Calu3 (cell line): ENCODE results near the gene MTNR1A. TPM values are rescaled to one million over a fixed set of nuclear protein-coding genes. Genes with fewer than 3 reads are reported as not detected.

Experiments
- BruUV-seq: library from RNA; stranded (reverse); fragments of 400-500 nt; replicated peaks from 2 replicates; lab custom pipeline; 2021; lab: Mats Ljungman, UMichigan
- CTCF ChIA-PET: fragments of 300-600 bp; sonication (Branson Sonifier 250); formaldehyde crosslinking; loops from one replicate; lab custom pipeline; 2022; ENCODE audit warnings: antibody characterized with exemption; lab: Charles Lee
- DNase-seq: peaks from one replicate; pipeline ENCODE4 v3.0.0; 2022
- H3K27ac Mint-ChIP-seq: one replicate; pipeline ENCODE4 v1.8.0; 2022; ENCODE audit warnings: mixed read lengths; ENCODE audit not compliant: unreplicated experiment
- H3K27me3 Mint-ChIP-seq: one replicate; pipeline ENCODE4 v1.8.0; 2022; ENCODE audit warnings: mixed read lengths; ENCODE audit not compliant: unreplicated experiment
- H3K36me3 Mint-ChIP-seq: one replicate; pipeline ENCODE4 v1.8.0; 2022; ENCODE audit warnings: mild to moderate bottlenecking, moderate library complexity, mixed read lengths; ENCODE audit not compliant: insufficient read depth, unreplicated experiment
- H3K4me1 Mint-ChIP-seq: one replicate; pipeline ENCODE4 v1.8.0; 2022; ENCODE audit warnings: mild to moderate bottlenecking, low read depth, mixed read lengths; ENCODE audit not compliant: unreplicated experiment
- H3K4me3 Mint-ChIP-seq: one replicate; pipeline ENCODE4 v1.8.0; 2022; ENCODE audit warnings: mild to moderate bottlenecking, low read depth, moderate library complexity, mixed read lengths; ENCODE audit not compliant: unreplicated experiment
- H3K9me3 Mint-ChIP-seq: one replicate; pipeline ENCODE4 v1.8.0; 2022; ENCODE audit warnings: low read depth, mixed read lengths; ENCODE audit not compliant: unreplicated experiment
- intact Hi-C: fragments of 100-400 bp; cut with micrococcal nuclease; formaldehyde crosslinking; loops from one replicate; pipeline ENCODE4 v1.10.0; 2022; ENCODE audit not compliant: unreplicated experiment
- total RNA-seq: library from RNA; stranded (reverse); gene quantifications from 2 replicates; pipeline ENCODE4 v1.2.3, GENCODE V29; 2022
- TF ChIP-seq, protein P1 (sequence below): fragments of 200-600 bp; IDR thresholded peaks from one replicate; pipeline ENCODE4 v1.8.0; 2022; ENCODE audit warnings: antibody characterized with exemption; ENCODE audit not compliant: unreplicated experiment

The MTNR1A gene
- total RNA-seq, 1 experiment from 2014 or later, result 2.9 TPM

DNA sequence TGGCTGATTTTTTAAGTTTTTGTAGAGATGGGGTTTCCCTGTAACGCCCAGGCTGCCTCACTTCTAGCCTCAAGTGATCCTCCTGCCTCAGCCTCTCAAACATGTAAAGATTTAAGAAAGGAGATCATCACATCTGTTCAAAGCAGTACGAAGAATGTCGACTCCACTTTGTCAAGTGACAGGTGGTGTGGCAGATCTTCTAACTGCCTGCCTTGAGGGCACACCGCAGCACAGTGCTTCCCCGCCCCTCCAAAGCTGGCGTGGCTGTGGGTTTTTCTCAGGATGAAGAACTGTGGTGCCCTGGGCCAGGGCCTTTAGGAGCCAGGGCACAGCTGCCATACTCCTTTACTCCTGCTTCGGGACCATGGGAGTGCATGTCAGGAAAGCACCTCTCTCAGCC, 43.3 kb upstream of the MTNR1A start:
- Mint-ChIP-seq H3K27me3 (no peaks in the 10 kb centered on the region), H3K9me3 (no peaks in the 10 kb centered on the region), H3K4me1 (no peaks in the 10 kb centered on the region), H3K36me3 (peaks cover 35% of the 10 kb centered on the region), H3K27ac (no peak overlapping the region), H3K4me3 (no peak overlapping the region)
- BruUV-seq, result no TSS peak
- TF ChIP-seq, protein P1, sequence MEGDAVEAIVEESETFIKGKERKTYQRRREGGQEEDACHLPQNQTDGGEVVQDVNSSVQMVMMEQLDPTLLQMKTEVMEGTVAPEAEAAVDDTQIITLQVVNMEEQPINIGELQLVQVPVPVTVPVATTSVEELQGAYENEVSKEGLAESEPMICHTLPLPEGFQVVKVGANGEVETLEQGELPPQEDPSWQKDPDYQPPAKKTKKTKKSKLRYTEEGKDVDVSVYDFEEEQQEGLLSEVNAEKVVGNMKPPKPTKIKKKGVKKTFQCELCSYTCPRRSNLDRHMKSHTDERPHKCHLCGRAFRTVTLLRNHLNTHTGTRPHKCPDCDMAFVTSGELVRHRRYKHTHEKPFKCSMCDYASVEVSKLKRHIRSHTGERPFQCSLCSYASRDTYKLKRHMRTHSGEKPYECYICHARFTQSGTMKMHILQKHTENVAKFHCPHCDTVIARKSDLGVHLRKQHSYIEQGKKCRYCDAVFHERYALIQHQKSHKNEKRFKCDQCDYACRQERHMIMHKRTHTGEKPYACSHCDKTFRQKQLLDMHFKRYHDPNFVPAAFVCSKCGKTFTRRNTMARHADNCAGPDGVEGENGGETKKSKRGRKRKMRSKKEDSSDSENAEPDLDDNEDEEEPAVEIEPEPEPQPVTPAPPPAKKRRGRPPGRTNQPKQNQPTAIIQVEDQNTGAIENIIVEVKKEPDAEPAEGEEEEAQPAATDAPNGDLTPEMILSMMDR, result no peak
- CTCF ChIA-PET, result no interaction called here
- intact Hi-C loops, result no loop called here
- no peak for DNase-seq

DNA sequence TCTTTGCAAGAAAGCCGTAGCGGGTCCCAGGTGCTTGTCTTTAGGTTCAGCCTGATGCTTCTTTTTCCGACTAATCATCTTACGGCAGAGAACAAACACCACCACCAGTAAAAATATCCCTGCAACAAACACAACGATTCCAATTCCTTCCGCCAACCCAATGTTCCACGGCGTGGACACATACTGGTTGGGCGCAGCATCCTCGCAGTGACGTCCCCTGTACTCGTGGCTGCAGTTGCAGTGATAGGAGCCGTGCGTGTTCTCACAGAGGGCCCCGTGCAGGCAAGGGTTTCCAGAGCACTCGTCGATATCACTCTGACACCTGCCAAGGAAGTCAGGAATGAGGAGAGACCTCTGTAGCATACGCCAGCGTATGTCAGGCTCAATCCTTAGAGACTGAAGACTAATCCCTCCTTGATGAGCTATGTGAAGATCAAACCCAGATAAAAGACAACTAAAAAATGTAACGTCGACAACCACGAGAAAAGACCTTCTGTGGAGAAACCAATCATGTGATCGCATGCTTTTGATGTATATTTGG, 41.6 kb upstream of the MTNR1A start:
- intact Hi-C loops, result no loop called here
- TF ChIP-seq, protein P1, result no peak
- no TSS peak for BruUV-seq
- Mint-ChIP-seq H3K27ac (no peak overlapping the region), H3K9me3 (no peaks in the 10 kb centered on the region), H3K4me1 (no peaks in the 10 kb centered on the region), H3K27me3 (no peaks in the 10 kb centered on the region), H3K36me3 (peaks cover 33% of the 10 kb centered on the region), H3K4me3 (no peak overlapping the region)
- DNase-seq, result no peak
- CTCF ChIA-PET, result no interaction called here

DNA sequence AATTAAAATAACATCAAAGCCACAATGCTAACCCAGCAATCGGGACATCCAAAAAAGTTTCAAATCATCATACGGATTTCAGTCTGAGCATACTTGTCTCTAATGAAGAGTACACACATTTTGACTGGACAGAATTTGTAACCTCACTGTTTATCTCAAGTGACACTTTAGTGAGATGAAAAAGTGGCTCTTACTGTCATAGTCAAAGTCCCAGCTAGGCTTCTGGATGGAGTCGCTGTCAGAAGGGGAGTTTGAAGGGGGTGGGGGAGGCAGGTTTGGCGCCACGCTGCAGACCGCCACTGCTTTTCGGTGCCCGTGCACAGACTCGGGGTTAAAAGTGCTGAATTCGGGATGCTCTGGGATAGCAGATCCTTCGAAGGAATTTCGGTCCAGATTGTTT, 41.0 kb upstream of the MTNR1A start:
- Mint-ChIP-seq H3K9me3 (no peaks in the 10 kb centered on the region), H3K27me3 (no peaks in the 10 kb centered on the region), H3K27ac (no peak overlapping the region), H3K36me3 (peaks cover 29% of the 10 kb centered on the region), H3K4me3 (no peak overlapping the region), H3K4me1 (no peaks in the 10 kb centered on the region)
- DNase-seq, result no peak
- TF ChIP-seq, protein P1, result no peak
- no TSS peak for BruUV-seq
- CTCF ChIA-PET, result no interaction called here
- intact Hi-C loops, result no loop called here

DNA sequence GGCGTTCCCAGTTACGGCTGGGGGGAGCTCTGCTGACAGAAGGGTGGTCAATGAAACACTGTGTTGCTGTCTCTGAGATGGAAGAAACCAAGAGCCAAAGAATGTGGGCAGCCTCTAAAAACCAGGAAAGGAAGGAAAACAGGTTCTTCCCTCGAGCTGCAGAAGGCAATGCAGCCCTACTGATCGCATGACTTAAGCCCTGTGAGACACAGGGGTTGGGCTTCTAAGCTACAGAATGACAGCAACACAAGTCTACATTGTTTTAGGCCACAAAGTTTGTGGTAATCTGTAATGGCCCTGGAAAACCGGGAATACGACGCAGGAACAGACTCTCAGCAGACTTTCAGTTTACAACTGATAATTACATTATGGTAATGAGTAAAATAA, 38.2 kb upstream of the MTNR1A start:
- TF ChIP-seq, protein P1, result no peak
- Mint-ChIP-seq H3K4me3 (no peak overlapping the region), H3K27ac (no peak overlapping the region), H3K9me3 (no peaks in the 10 kb centered on the region), H3K27me3 (no peaks in the 10 kb centered on the region), H3K36me3 (peaks cover 18% of the 10 kb centered on the region), H3K4me1 (no peaks in the 10 kb centered on the region)
- CTCF ChIA-PET, result no interaction called here
- intact Hi-C loops, result no loop called here
- BruUV-seq, result no TSS peak
- DNase-seq, result no peak
